HepG2 (cell line): ENCODE results near the gene ACSS1. TPM values are rescaled to one million over a fixed set of nuclear protein-coding genes. Genes with fewer than 3 reads are reported as not detected.

ENCODE experiments used
- ATAC-seq: fragments of 200-7000 bp; cut with Tn5 transposase; 3 replicates; pipeline ENCODE4 v1.9.1; 2020; ENCODE audit warnings: mild to moderate bottlenecking, moderate library complexity
- BruUV-seq: library from RNA; stranded (reverse); fragments of 400-500 nt; replicated peaks from 2 replicates; lab custom pipeline; 2021; lab: Mats Ljungman, UMichigan
- CTCF ChIA-PET: fragments of 300-600 bp; formaldehyde crosslinking; extraction: SDS; loops from one replicate; lab custom pipeline; 2021; ENCODE audit warnings: low total read pairs, inconsistent platforms, low intra/inter-chr PET ratio; lab: Yijun Ruan, JAX
- POLR2A ChIA-PET: fragments of 350-600 bp; sonication (Branson Sonifier 250); formaldehyde crosslinking; loops from one replicate; lab custom pipeline; 2020; ENCODE audit warnings: antibody characterized with exemption, inconsistent platforms; lab: Yijun Ruan, JAX
- DNase-seq: peaks from one replicate; pipeline ENCODE4 v3.0.0-alpha.2; 2015; ENCODE audit warnings: low spot score
- FAIRE-seq: peaks from 3 replicates; lab custom pipeline; 2011; peaks lifted over from hg19 to GRCh38; lab: Jason Lieb, UNC
- H2AFZ ChIP-seq: one replicate; pipeline ENCODE4 v1.6.1; 2011; ENCODE audit warnings: low read length, inconsistent platforms
- H3K27ac ChIP-seq: fragments of 300-600 bp; 3 replicates; pipeline ENCODE4 v1.8.0; 2011; ENCODE audit warnings: mixed run types, mild to moderate bottlenecking, mixed read lengths, low read length, inconsistent platforms; ENCODE audit not compliant: insufficient read depth; ENCODE audit errors: extremely low read length
- H3K27me3 ChIP-seq, 2 experiments: fragments of 200-600 bp in 1 of 2; 2 replicates in 1 of 2; 3 replicates in 1 of 2; pipeline versions ENCODE4 v1.6.0 to v1.8.0; 2011; ENCODE audit warnings: low read length in 2 of 2, mild to moderate bottlenecking in 2 of 2, moderate library complexity in 2 of 2, inconsistent platforms in 1 of 2; ENCODE audit not compliant: insufficient read depth in 2 of 2, control insufficient read depth in 1 of 2
- H3K36me3 ChIP-seq, 2 experiments: fragments of 200-600 bp in 1 of 2; replicated peaks in 1 of 2; 2 replicates in 1 of 2; 3 replicates in 1 of 2; pipeline versions ENCODE4 v1.5.1 to v1.8.0; 2011; ENCODE audit warnings: low read length in 2 of 2, inconsistent platforms in 1 of 2; ENCODE audit not compliant: insufficient read depth in 2 of 2, control insufficient read depth in 1 of 2
- H3K4me1 ChIP-seq: 2 replicates; pipeline ENCODE4 v1.5.1; 2012; ENCODE audit warnings: low read length, inconsistent platforms; ENCODE audit not compliant: insufficient read depth
- H3K4me2 ChIP-seq: 2 replicates; pipeline ENCODE4 v1.6.0; 2011; ENCODE audit warnings: low read depth, low read length, inconsistent platforms
- H3K4me3 ChIP-seq, 3 experiments: fragments of 200-600 bp in 1 of 3; sonication (generic), shearing (Covaris generic) in 1 of 3; replicated peaks in 1 of 3; 2 replicates each; pipeline ENCODE4 v1.5.1; 2011 to 2016; ENCODE audit warnings: low read length in 3 of 3, inconsistent platforms in 2 of 3, low read depth in 2 of 3, mild to moderate bottlenecking in 2 of 3, control low read depth in 1 of 3, mixed read lengths in 1 of 3; ENCODE audit not compliant: insufficient read depth in 1 of 3
- H3K79me2 ChIP-seq: one replicate; pipeline ENCODE4 v1.6.1; 2011; ENCODE audit warnings: low read length, inconsistent platforms; ENCODE audit not compliant: insufficient read depth
- H3K9ac ChIP-seq: 2 replicates; pipeline ENCODE4 v1.6.0; 2011; ENCODE audit warnings: mild to moderate bottlenecking, low read depth, low read length, inconsistent platforms; ENCODE audit not compliant: insufficient read depth
- H3K9me3 ChIP-seq: 2 replicates; pipeline ENCODE4 v1.5.1; 2012; ENCODE audit warnings: mild to moderate bottlenecking, low read length
- H4K20me1 ChIP-seq: 2 replicates; pipeline ENCODE4 v1.6.0; 2011; ENCODE audit warnings: inconsistent platforms, mild to moderate bottlenecking, low read length, moderate library complexity; ENCODE audit not compliant: insufficient read depth
- ASH2L ChIP-seq: fragments of 300-600, 200-600 bp; sonication (generic); IDR thresholded peaks from 2 replicates; pipeline ENCODE4 v1.7.0; 2017; ENCODE audit warnings: low read depth, mild to moderate bottlenecking, moderate library complexity, mixed read lengths, low read length; ENCODE audit not compliant: insufficient read length
- ISX ChIP-seq: sonication (generic); formaldehyde crosslinking; conservative IDR thresholded peaks from 2 replicates; pipeline ENCODE4 v1.5.0; 2020; ENCODE audit warnings: missing genetic modification reagents
- KDM5A ChIP-seq: fragments of 200-600 bp; sonication (generic); IDR thresholded peaks from 2 replicates; pipeline ENCODE4 v1.7.0; 2018; ENCODE audit warnings: antibody characterized with exemption, mild to moderate bottlenecking, low read length, borderline replicate concordance
- KDM6A ChIP-seq: IDR thresholded peaks from 2 replicates; pipeline ENCODE4 v1.6.1; 2016; ENCODE audit warnings: low read depth
- MEF2D ChIP-seq: sonication (generic); formaldehyde crosslinking; IDR thresholded peaks from 2 replicates; pipeline ENCODE4 v1.5.1; 2020; ENCODE audit warnings: mild to moderate bottlenecking, missing genetic modification reagents
- MXD4 ChIP-seq: IDR thresholded peaks from 2 replicates; pipeline ENCODE4 v1.6.1; 2016; ENCODE audit warnings: mild to moderate bottlenecking, missing biosample characterization, missing genetic modification reagents
- MYC ChIP-seq: sonication (generic); formaldehyde crosslinking; IDR thresholded peaks from 2 replicates; pipeline ENCODE4 v1.9.0; 2021; ENCODE audit warnings: missing genetic modification reagents, borderline replicate concordance
- MYNN ChIP-seq: sonication (generic); formaldehyde crosslinking; IDR thresholded peaks from 2 replicates; pipeline ENCODE4 v1.4.0; 2020; ENCODE audit warnings: mild to moderate bottlenecking, low read depth, missing genetic modification reagents
- NFYC ChIP-seq: IDR thresholded peaks from 2 replicates; pipeline ENCODE4 v1.6.1; 2016; ENCODE audit warnings: missing genetic modification reagents, missing compliant biosample characterization
- RXRA ChIP-seq: sonication (generic); formaldehyde crosslinking; IDR thresholded peaks from 2 replicates; pipeline ENCODE4 v1.5.1; 2020; ENCODE audit warnings: missing genetic modification reagents
- SATB2 ChIP-seq: sonication (generic); formaldehyde crosslinking; IDR thresholded peaks from 2 replicates; pipeline ENCODE4 v1.5.0; 2020; ENCODE audit warnings: missing genetic modification reagents
- ZNF431 ChIP-seq: sonication (generic); formaldehyde crosslinking; IDR thresholded peaks from 2 replicates; pipeline ENCODE4 v1.9.0; 2022; ENCODE audit warnings: missing genetic modification reagents, low read depth, mild to moderate bottlenecking, borderline replicate concordance
- ZNF441 ChIP-seq: sonication (generic); formaldehyde crosslinking; IDR thresholded peaks from 2 replicates; pipeline ENCODE4 v1.7.0; 2021; ENCODE audit warnings: missing genetic modification reagents, borderline replicate concordance
- ZNF570 ChIP-seq: sonication (generic); formaldehyde crosslinking; IDR thresholded peaks from 2 replicates; pipeline ENCODE4 v1.4.0; 2020; ENCODE audit warnings: mild to moderate bottlenecking, missing genetic modification reagents, borderline replicate concordance
- ZNF614 ChIP-seq: IDR thresholded peaks from 2 replicates; pipeline ENCODE4 v1.6.1; 2018; ENCODE audit warnings: missing biosample characterization, missing genetic modification reagents, inconsistent platforms, borderline replicate concordance
- WGBS: methylation state at CpG from one replicate; pipeline ENCODE4 v1.1.6; 2017; ENCODE audit warnings: low lambda C conversion rate; 5-methylcytosine and 5-hydroxymethylcytosine counted together
- in situ Hi-C: cut with HindIII; loops from 2 replicates; pipeline ENCODE4 v1.10.0; 2017; ENCODE audit warnings: low pct_unique_long_range_greater_than_20kb; ENCODE audit not compliant: extremely low pct_ligation_motif_present
- intact Hi-C: fragments of 100-400 bp; cut with micrococcal nuclease; formaldehyde crosslinking; loops from one replicate; pipeline ENCODE4 v1.10.0; 2022; ENCODE audit not compliant: unreplicated experiment
- polyA plus RNA-seq, 8 experiments: library from polyadenylated mRNA; depleted of rRNA in 3 of 8; stranded (reverse) in 7 of 8; unstranded in 1 of 8; fragments of >200 nt; fragmentation: Illumina TruSeq in 4 of 8; extraction: Trizol in 4 of 8; gene quantifications; 2 replicates each; pipeline versions ENCODE4 v1.2.1 to v1.2.3, GENCODE V29; 2011 to 2016; ENCODE audit warnings: low read depth in 4 of 8, missing spikeins in 1 of 8, mixed read lengths in 1 of 8; ENCODE audit not compliant: insufficient read depth in 1 of 8
- total RNA-seq, 5 experiments: library from RNA; depleted of rRNA; stranded (reverse); fragments of >200 nt; fragmentation: Illumina TruSeq; extraction: Trizol; gene quantifications; 2 replicates each; pipeline ENCODE4 v1.2.3, GENCODE V29; 2016; ENCODE audit warnings: low read depth in 1 of 5
- TF ChIP-seq, protein P1 (sequence below): sonication (generic); formaldehyde crosslinking; IDR thresholded peaks from 2 replicates; pipeline ENCODE4 v1.4.0; 2020; ENCODE audit warnings: missing genetic modification reagents

ACSS1 gene
- total and polyA plus RNA-seq, 2 of the 13 experiments (the other 11 are each of a cell fraction or from before 2014, with no cell fraction given): 15.2 to 41.6 TPM

DNA sequence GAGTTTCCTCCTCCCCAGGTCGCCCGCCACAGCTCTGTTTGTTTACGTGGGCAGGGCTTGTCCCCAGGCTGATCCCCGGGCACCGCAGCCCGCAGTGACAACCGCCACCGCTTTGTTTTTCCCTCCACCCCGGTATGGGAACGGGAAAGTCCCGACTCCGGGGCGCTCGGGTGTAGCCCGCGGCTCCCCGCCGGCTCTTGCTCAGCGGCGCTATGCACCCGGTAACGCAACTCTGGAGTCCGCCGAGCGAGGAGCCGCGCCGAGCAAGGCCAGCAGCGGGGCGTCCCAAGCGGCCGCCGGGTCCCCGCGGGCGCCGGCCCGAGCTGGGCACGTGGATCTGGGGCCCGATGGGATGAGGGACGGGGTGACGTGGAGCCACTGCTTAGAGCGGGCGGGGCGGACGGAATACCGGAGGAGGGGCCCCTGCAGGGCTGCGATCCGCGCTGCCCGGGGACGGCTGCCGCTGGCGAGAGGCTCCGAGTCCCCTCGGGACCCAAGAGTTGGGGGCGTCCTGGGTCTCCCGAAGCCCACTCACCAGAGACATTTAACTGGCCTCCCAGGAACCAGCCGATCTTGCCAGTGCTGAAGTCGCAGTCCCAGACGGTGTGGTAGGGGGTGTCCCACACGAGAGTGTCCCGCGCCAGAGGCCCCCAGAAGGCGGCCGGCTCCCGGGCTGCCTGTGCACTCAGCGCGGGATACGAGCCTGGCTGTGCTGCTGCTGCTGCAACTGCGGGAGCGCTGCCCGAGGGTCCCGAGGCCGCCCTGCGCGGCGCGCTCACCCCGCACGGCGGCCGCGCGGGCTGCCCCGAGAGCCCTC, 497 bp downstream of the ACSS1 start (continued):
- TF ChIP-seq ASH2L (no peak), NFYC (CRISPR knock-in tag) (no peak)

DNA sequence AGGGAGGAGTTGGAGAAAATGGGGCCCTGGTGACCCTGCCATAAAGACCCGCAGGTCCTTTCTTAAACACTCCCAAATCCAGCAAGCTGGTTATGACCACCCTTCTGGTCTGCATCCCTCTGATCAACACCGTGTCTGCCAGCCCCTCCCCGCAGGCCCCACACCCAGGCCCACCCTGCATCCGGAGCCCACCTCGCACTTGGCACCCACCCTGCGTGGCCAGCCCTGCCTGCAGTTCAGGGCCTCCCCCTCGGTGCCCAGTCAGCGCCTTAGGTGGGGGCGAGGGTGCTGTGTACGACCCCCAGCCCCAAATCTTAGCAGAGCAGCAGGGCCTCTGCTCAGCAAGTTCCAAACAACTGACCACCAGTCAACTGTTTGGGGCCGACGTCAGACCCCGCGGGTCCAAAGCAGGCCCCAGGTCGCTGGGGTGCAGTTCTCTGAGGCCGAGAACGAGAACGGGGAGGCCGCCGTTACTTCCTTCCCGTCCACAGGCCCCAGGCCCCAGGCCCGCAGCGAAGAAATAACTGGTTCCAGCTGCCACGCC, 1.2 kb downstream of the ACSS1 start:
- POLR2A ChIA-PET: interaction anchor here (0.7 to 7.7 kb wide), 5 partner anchors 24 to 64 kb away, joined by 4 to 77 read pairs (median 4); partner anchors contain the start of gene APMAP
- no peak for FAIRE-seq
- Histone ChIP-seq H3K27ac (peak overlapping the region; percentile 6), H3K9me3 (no peaks in the 10 kb centered on the region), H3K79me2 (peaks cover 1% of the 10 kb centered on the region), H3K27me3 (peaks cover 0 to 29% of the 10 kb centered on the region in 2 experiments; a peak in 3 of 5 replicates), H2AFZ (no peak overlapping the region), H3K4me2 (peak overlapping the region; percentile 91), H3K4me3 (peak overlapping the region; percentile 64 to 82 (median 67)), H3K9ac (peak overlapping the region; percentile 67), H4K20me1 (no peaks in the 10 kb centered on the region; the same call in 1 of the 2 replicates), H3K4me1 (peaks cover 91% of the 10 kb centered on the region), H3K36me3 (no peaks in the 10 kb centered on the region)
- intact Hi-C loops (loop anchor here (1.0 to 5.0 kb wide), 2 partner anchors 9 to 39 kb away; no protein-coding TSS in a partner anchor), in situ Hi-C loops (no loop called here)
- no peak for DNase-seq
- 32% methylated on average over 12 of the region's 24 CpGs for WGBS
- BruUV-seq: no TSS peak
- ATAC-seq: no peak
- CTCF ChIA-PET: no interaction called here
- TF ChIP-seq RXRA: 0 out of 2 replicates have a peak, but pooled peaks have one; percentile 26
- TF ChIP-seq KDM5A: no peak
- no peak for TF ChIP-seq ZNF570 (CRISPR knock-in tag)
- TF ChIP-seq ZNF441 (CRISPR knock-in tag): no peak
- TF ChIP-seq ASH2L: no peak
- no peak for TF ChIP-seq MYNN (CRISPR knock-in tag)
- no peak for TF ChIP-seq ISX
- TF ChIP-seq SATB2 (CRISPR knock-in tag): no peak
- no peak for TF ChIP-seq ZNF431
- TF ChIP-seq, protein P1, sequence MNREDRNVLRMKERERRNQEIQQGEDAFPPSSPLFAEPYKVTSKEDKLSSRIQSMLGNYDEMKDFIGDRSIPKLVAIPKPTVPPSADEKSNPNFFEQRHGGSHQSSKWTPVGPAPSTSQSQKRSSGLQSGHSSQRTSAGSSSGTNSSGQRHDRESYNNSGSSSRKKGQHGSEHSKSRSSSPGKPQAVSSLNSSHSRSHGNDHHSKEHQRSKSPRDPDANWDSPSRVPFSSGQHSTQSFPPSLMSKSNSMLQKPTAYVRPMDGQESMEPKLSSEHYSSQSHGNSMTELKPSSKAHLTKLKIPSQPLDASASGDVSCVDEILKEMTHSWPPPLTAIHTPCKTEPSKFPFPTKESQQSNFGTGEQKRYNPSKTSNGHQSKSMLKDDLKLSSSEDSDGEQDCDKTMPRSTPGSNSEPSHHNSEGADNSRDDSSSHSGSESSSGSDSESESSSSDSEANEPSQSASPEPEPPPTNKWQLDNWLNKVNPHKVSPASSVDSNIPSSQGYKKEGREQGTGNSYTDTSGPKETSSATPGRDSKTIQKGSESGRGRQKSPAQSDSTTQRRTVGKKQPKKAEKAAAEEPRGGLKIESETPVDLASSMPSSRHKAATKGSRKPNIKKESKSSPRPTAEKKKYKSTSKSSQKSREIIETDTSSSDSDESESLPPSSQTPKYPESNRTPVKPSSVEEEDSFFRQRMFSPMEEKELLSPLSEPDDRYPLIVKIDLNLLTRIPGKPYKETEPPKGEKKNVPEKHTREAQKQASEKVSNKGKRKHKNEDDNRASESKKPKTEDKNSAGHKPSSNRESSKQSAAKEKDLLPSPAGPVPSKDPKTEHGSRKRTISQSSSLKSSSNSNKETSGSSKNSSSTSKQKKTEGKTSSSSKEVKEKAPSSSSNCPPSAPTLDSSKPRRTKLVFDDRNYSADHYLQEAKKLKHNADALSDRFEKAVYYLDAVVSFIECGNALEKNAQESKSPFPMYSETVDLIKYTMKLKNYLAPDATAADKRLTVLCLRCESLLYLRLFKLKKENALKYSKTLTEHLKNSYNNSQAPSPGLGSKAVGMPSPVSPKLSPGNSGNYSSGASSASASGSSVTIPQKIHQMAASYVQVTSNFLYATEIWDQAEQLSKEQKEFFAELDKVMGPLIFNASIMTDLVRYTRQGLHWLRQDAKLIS: no peak
- TF ChIP-seq ZNF614: no peak
- no peak for TF ChIP-seq MXD4 (CRISPR knock-in tag)
- TF ChIP-seq MYC (CRISPR knock-in tag): no peak
- no peak for TF ChIP-seq MEF2D (CRISPR knock-in tag)
- TF ChIP-seq KDM6A (CRISPR knock-in tag): no peak
